ENCODE data around the gene OR13J1. TPM values are rescaled to one million over a fixed set of nuclear protein-coding genes. Genes with fewer than 3 reads are reported as not detected.

OR13J1 gene
- total RNA-seq, 2 donors from 2014 or later: not detected

GRCh38 chr9:35867538-35867937 is 2.7 kb downstream of the OR13J1 start:
- Histone ChIP-seq H3K27ac (no peak overlapping the region), H3K4me3 (no peak overlapping the region), H3K36me3 (replicated peaks in 1 of 2; ENCODE audit: insufficient read depth in 1 of 2, low read depth in 2 of 2) (no peaks in the 10 kb centered on the region), H3K4me1 (no peaks in the 10 kb centered on the region), H3K27me3 (no peaks in the 10 kb centered on the region), H3K9me3 (no peaks in the 10 kb centered on the region)
- no peak for ATAC-seq
- WGBS, 2 donors: 70 to 90% methylated on average over 4 of the region's 4 CpGs
- DNase-seq: no peak
- intact Hi-C loops (cut with DNase I): no loop called here
- TF ChIP-seq POLR2A (IDR thresholded peaks at IDR 0.05) (no peak), CTCF (IDR thresholded peaks at IDR 0.05) (no peak)

GRCh38 chr9:35864695-35865255 is 5.4 kb downstream of the OR13J1 start:
- Histone ChIP-seq H3K36me3 (replicated peaks in 1 of 2; ENCODE audit: insufficient read depth in 1 of 2, low read depth in 2 of 2) (no peaks in the 10 kb centered on the region), H3K27ac (no peak overlapping the region), H3K27me3 (peaks cover 0 to 8% of the 10 kb centered on the region in 2 donors), H3K4me1 (no peaks in the 10 kb centered on the region), H3K4me3 (no peak overlapping the region), H3K9me3 (no peaks in the 10 kb centered on the region)
- DNase-seq: no peak
- ATAC-seq: no peak
- no peak for TF ChIP-seq CTCF (IDR thresholded peaks at IDR 0.05)
- TF ChIP-seq POLR2A (IDR thresholded peaks at IDR 0.05): no peak
- intact Hi-C loops (cut with DNase I): no loop called here
- 70 to 84% methylated on average over 6 to 8 of the region's 8 CpGs for WGBS, 2 donors

GRCh38 chr9:35863583-35863982 is 6.6 kb downstream of the OR13J1 start:
- peaks cover 0 to 8% of the 10 kb centered on the region in 2 donors for H3K27me3 ChIP-seq
- H3K9me3 ChIP-seq: no peaks in the 10 kb centered on the region
- H3K4me3 ChIP-seq: no peak overlapping the region
- H3K36me3 ChIP-seq (replicated peaks in 1 of 2; ENCODE audit: insufficient read depth in 1 of 2, low read depth in 2 of 2): no peaks in the 10 kb centered on the region
- 53 to 55% methylated on average over 6 to 8 of the region's 8 CpGs for WGBS, 2 donors
- no peak for TF ChIP-seq POLR2A (IDR thresholded peaks at IDR 0.05)
- no peak for TF ChIP-seq CTCF (IDR thresholded peaks at IDR 0.05)
- H3K27ac ChIP-seq: no peak overlapping the region
- H3K4me1 ChIP-seq: no peaks in the 10 kb centered on the region
- DNase-seq (no peak), ATAC-seq (no peak)
- intact Hi-C loops (cut with DNase I): no loop called here

- intact Hi-C loops (cut with DNase I): no loop called here
These were observed 7.9 kb downstream of the OR13J1 start for GRCh38 chr9:35862328-35862727.

More at GRCh38 chr9:35862328-35862727, 7.9 kb downstream of the OR13J1 start:
- Histone ChIP-seq H3K36me3 (replicated peaks in 1 of 2; ENCODE audit: insufficient read depth in 1 of 2, low read depth in 2 of 2) (no peaks in the 10 kb centered on the region), H3K9me3 (no peaks in the 10 kb centered on the region), H3K4me3 (no peak overlapping the region), H3K4me1 (no peaks in the 10 kb centered on the region), H3K27ac (no peak overlapping the region), H3K27me3 (peaks cover 0 to 8% of the 10 kb centered on the region in 2 donors)
- WGBS, 2 donors: 81 to 82% methylated on average over 4 of the region's 4 CpGs
- DNase-seq: no peak
- TF ChIP-seq POLR2A (IDR thresholded peaks at IDR 0.05) (no peak), CTCF (IDR thresholded peaks at IDR 0.05) (no peak)
- no peak for ATAC-seq

All from body of pancreas (tissue), 4 donors.